HG02642 (cell line): ENCODE data around the gene ZNF516.

Source experiments
- ATAC-seq: cut with Tn5 transposase; IDR thresholded peaks from one replicate; pipeline ENCODE4 v1.9.1; 2021; ENCODE audit warnings: mild to moderate bottlenecking; ENCODE audit not compliant: unreplicated experiment, poor library complexity

Gene ZNF516

GRCh38 chr18:76507830-76508385, 12.9 kb upstream of the ZNF516 start:
- ATAC-seq = no peak

GRCh38 chr18:76506974-76507764, 12.1 kb upstream of the ZNF516 start:
- ATAC-seq = no peak

- ATAC-seq = no peak
Observed at GRCh38 chr18:76506395-76506794, 11.4 kb upstream of the ZNF516 start.

- ATAC-seq = no peak
Observed at GRCh38 chr18:76505614-76506013, 10.6 kb upstream of the ZNF516 start.

GRCh38 chr18:76504749-76505148, 9.7 kb upstream of the ZNF516 start:
- no peak for ATAC-seq

- ATAC-seq = no peak
Observed at GRCh38 chr18:76503649-76504386, 8.8 kb upstream of the ZNF516 start.

- no peak for ATAC-seq
Observed at GRCh38 chr18:76502551-76502950, 7.5 kb upstream of the ZNF516 start.

GRCh38 chr18:76499637-76500340, 4.7 kb upstream of the ZNF516 start:
- peak; percentile 94 for ATAC-seq

- no peak for ATAC-seq
Observed at GRCh38 chr18:76499021-76499420, 4.0 kb upstream of the ZNF516 start.

GRCh38 chr18:76498064-76498463, 3.0 kb upstream of the ZNF516 start:
- no peak for ATAC-seq

- ATAC-seq = no peak
Observed at GRCh38 chr18:76497021-76497420, 2.0 kb upstream of the ZNF516 start.

GRCh38 chr18:76496194-76496890, 1.3 kb upstream of the ZNF516 start:
- ATAC-seq = no peak

- ATAC-seq = peak; percentile 8
Observed at GRCh38 chr18:76495435-76496193, 572 bp upstream of the ZNF516 start.

GRCh38 chr18:76494231-76495005, 624 bp downstream of the ZNF516 start:
- ATAC-seq = no peak

GRCh38 chr18:76493213-76494161, 1.6 kb downstream of the ZNF516 start:
- ATAC-seq = peak; percentile 10

- ATAC-seq = peak; percentile 79
Observed at GRCh38 chr18:76492669-76493212, 2.3 kb downstream of the ZNF516 start.
